ENCODE data around the gene TANGO2. TPM values are rescaled to one million over a fixed set of nuclear protein-coding genes. Genes with fewer than 3 reads are reported as not detected.
A peak's percentile ranks its signal among the peaks of the same experiment; 100 is the strongest.

TANGO2 gene
- total RNA-seq, 1 experiment from 2014 or later, result 14.6 TPM

DNA sequence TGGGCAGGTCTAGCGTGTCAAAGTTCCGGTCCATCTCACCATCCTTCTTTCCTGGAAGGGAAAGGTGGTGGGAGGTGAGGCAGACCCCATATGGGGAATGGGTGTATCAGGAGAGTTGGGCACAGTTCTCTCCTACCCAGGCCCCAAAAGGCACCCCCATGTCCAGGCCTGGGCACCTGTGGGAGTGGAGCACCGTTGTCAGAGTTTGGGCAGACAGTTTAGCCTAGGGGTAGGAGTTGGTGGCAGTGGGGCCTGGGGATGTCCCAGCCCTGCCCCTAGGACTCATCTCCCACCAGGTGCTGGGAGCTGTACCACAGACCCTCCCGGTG is 45.2 kb upstream of the TANGO2 start:
- Histone ChIP-seq H4K91ac (ENCODE audit: insufficient read length, low read depth, low read length) (no peak overlapping the region), H4K8ac (replicated peaks; ENCODE audit: insufficient read length, low read depth, low read length) (no peak overlapping the region), H3K23me2 (ENCODE audit: insufficient read length, low read depth, low read length, poor library complexity, severe bottlenecking) (no peaks in the 10 kb centered on the region), H2AFZ (ENCODE audit: low read length) (no peak overlapping the region), H3K79me1 (ENCODE audit: insufficient read depth, low read depth, low read length, poor library complexity, severe bottlenecking) (no peaks in the 10 kb centered on the region), H3K18ac (ENCODE audit: insufficient read length, low read depth, low read length) (no peak overlapping the region), H3K9ac (ENCODE audit: extremely low read depth, insufficient read length, low read length) (no peak overlapping the region), H2AK5ac (ENCODE audit: insufficient read length, low read length) (no peak overlapping the region), H2BK20ac (ENCODE audit: low read depth, low read length, poor library complexity, severe bottlenecking) (no peak overlapping the region), H2BK12ac (ENCODE audit: insufficient read length, low read depth, low read length) (no peak overlapping the region), H3K9me3 (ENCODE audit: control insufficient read depth, low read depth, low read length) (no peaks in the 10 kb centered on the region), H3K14ac (ENCODE audit: insufficient read depth, low read length) (peak overlapping the region; percentile 17; the same call in 1 of the 2 replicates), H2BK120ac (ENCODE audit: low read depth, low read length, poor library complexity, severe bottlenecking) (no peak overlapping the region), H2BK5ac (ENCODE audit: insufficient read length, low read length) (no peak overlapping the region), H3K23ac (ENCODE audit: insufficient read length, low read depth, low read length) (no peak overlapping the region), H3K4me2 (ENCODE audit: insufficient read depth, insufficient read length, low read length) (no peak overlapping the region), H3K4me1 (ENCODE audit: insufficient read depth, low read length) (no peaks in the 10 kb centered on the region; the same call in 1 of the 2 replicates), H4K20me1 (ENCODE audit: control insufficient read depth, insufficient read depth, insufficient read length) (no peaks in the 10 kb centered on the region), H2BK15ac (ENCODE audit: low read depth, low read length) (no peak overlapping the region), H4K5ac (ENCODE audit: insufficient read length, low read depth, low read length) (no peak overlapping the region), H3K27ac (ENCODE audit: insufficient read length, low read depth, low read length) (no peak overlapping the region), H3K79me2 (ENCODE audit: insufficient read depth, low read length) (no peaks in the 10 kb centered on the region), H3K4ac (ENCODE audit: low read depth, low read length) (no peak overlapping the region), H3K56ac (ENCODE audit: insufficient read length, low read depth, low read length) (no peak overlapping the region), H3K27me3 (ENCODE audit: insufficient read depth, low read length) (no peaks in the 10 kb centered on the region), H3T11ph (ENCODE audit: low read length) (no peak overlapping the region)
- no peak for TF ChIP-seq CTCF (conservative IDR thresholded peaks at IDR 0.05)
- peak overlapping the region in 2 of 3 experiments; percentile 86 to 89; a peak in 6 of 7 replicates for H3K27ac Mint-ChIP-seq
- H3K36me3 Mint-ChIP-seq (ENCODE audit: insufficient read depth in 1 of 3, low read depth in 3 of 3), result peaks cover 14 to 48% (median 37%) of the 10 kb centered on the region in 3 experiments
- H3K27me3 Mint-ChIP-seq (ENCODE audit: low read depth), result no peaks in the 10 kb centered on the region
- 0 out of 5 replicates have a peak overlapping the region, but pooled peaks of 1 of the 2 experiments have one; percentile 3 for H3K4me3 Mint-ChIP-seq
- H3K4me1 Mint-ChIP-seq, result peaks cover 11 to 18% of the 10 kb centered on the region in 2 experiments
- no peak for DNase-seq
- no CpG with 5 or more reads among the region's 4 CpGs for WGBS (ENCODE audit: extremely low coverage, insufficient read length, low lambda C conversion rate)
- no peaks in the 10 kb centered on the region; a peak in 1 of 5 replicates for H3K9me3 Mint-ChIP-seq
